Posterior cingulate gyrus (tissue), 11 donors: ENCODE data around the gene FMNL2.
A peak's percentile ranks its signal among the peaks of the same experiment; 100 is the strongest.

Experiments used
- DNase-seq, 10 donors: peaks; one replicate each; pipeline versions ENCODE4 v3.0.0 to v3.0.0-alpha.2; 2020 to 2021; ENCODE audit warnings: mixed read lengths in 3 of 10
- intact Hi-C: fragments of 100-400 bp; cut with DNase I; formaldehyde crosslinking; loops from one replicate; pipeline ENCODE4 v1.15.1; 2023

The FMNL2 gene

GRCh38 chr2:152336854-152337510 lies 2.0 kb downstream of the FMNL2 start:
- intact Hi-C loops = loop anchor here (5.0 to 10.0 kb wide), 6 partner anchors 80 to 290 kb away; no protein-coding TSS in a partner anchor
- DNase-seq = peak in 5 of 10 donors; percentile 14 to 36 (median 27)

GRCh38 chr2:152337511-152337903 lies 2.5 kb downstream of the FMNL2 start:
- intact Hi-C loops = loop anchor here (5.0 to 10.0 kb wide), 6 partner anchors 80 to 290 kb away; no protein-coding TSS in a partner anchor
- DNase-seq = no peak

GRCh38 chr2:152339556-152340286 lies 4.7 kb downstream of the FMNL2 start:
- DNase-seq = no peak
- intact Hi-C loops = loop anchor here (5.0 to 10.0 kb wide), 6 partner anchors 78 to 288 kb away; no protein-coding TSS in a partner anchor

- intact Hi-C loops = no loop called here
- no peak for DNase-seq
Measured at GRCh38 chr2:152342259-152343046, 7.5 kb downstream of the FMNL2 start.

- DNase-seq = no peak
- intact Hi-C loops = no loop called here
Measured at GRCh38 chr2:152343426-152343825, 8.5 kb downstream of the FMNL2 start.

- intact Hi-C loops = loop anchor here (5.0 kb wide), 1 partner anchor 53 kb away; no protein-coding TSS in a partner anchor
- no peak for DNase-seq
Measured at GRCh38 chr2:152344579-152345195, 9.7 kb downstream of the FMNL2 start.

GRCh38 chr2:152347076-152347475 lies 12.1 kb downstream of the FMNL2 start:
- no peak for DNase-seq
- intact Hi-C loops = loop anchor here (5.0 kb wide), 1 partner anchor 50 kb away; no protein-coding TSS in a partner anchor

GRCh38 chr2:152348388-152348787 lies 13.4 kb downstream of the FMNL2 start:
- intact Hi-C loops = loop anchor here (5.0 kb wide), 1 partner anchor 49 kb away; no protein-coding TSS in a partner anchor
- no peak for DNase-seq

GRCh38 chr2:152349416-152349815 lies 14.4 kb downstream of the FMNL2 start:
- no peak for DNase-seq
- intact Hi-C loops = loop anchor here (5.0 kb wide), 1 partner anchor 48 kb away; no protein-coding TSS in a partner anchor

- no peak for DNase-seq
- intact Hi-C loops = no loop called here
Measured at GRCh38 chr2:152350155-152350679, 15.2 kb downstream of the FMNL2 start.

GRCh38 chr2:152352616-152353015 lies 17.6 kb downstream of the FMNL2 start:
- intact Hi-C loops = no loop called here

GRCh38 chr2:152353364-152353763 lies 18.4 kb downstream of the FMNL2 start:
- DNase-seq = no peak
- intact Hi-C loops = no loop called here

More at GRCh38 chr2:152352616-152353015, 17.6 kb downstream of the FMNL2 start:
- no peak for DNase-seq

- intact Hi-C loops = no loop called here
- no peak for DNase-seq
Measured at GRCh38 chr2:152354069-152354755, 19.2 kb downstream of the FMNL2 start.

- DNase-seq = no peak
- intact Hi-C loops = no loop called here
Measured at GRCh38 chr2:152354909-152355308, 19.9 kb downstream of the FMNL2 start.

GRCh38 chr2:152355409-152355831 lies 20.4 kb downstream of the FMNL2 start:
- DNase-seq = no peak
- intact Hi-C loops = no loop called here

- intact Hi-C loops = no loop called here
Measured at GRCh38 chr2:152359573-152360363, 24.8 kb downstream of the FMNL2 start.

GRCh38 chr2:152363936-152364335 lies 29.0 kb downstream of the FMNL2 start:
- intact Hi-C loops = no loop called here
- no peak for DNase-seq

More at GRCh38 chr2:152359573-152360363, 24.8 kb downstream of the FMNL2 start:
- DNase-seq = no peak

GRCh38 chr2:152367547-152368390 lies 32.8 kb downstream of the FMNL2 start:
- no peak for DNase-seq
- intact Hi-C loops = no loop called here
